Urinary bladder (tissue), 4 donors: ENCODE measurements around the gene CCDC9B. TPM values are rescaled to one million over a fixed set of nuclear protein-coding genes. Genes with fewer than 3 reads are reported as not detected.

Experiments
- DNase-seq: peaks from one replicate; pipeline ENCODE4 v3.0.0-alpha.2; 2015; ENCODE audit errors: extremely low spot score
- H3K27ac ChIP-seq: one replicate; pipeline ENCODE4 v1.5.1; 2013; ENCODE audit warnings: low read depth, mild to moderate bottlenecking, moderate library complexity
- H3K36me3 ChIP-seq: one replicate; pipeline ENCODE4 v1.6.1; 2013; ENCODE audit warnings: mild to moderate bottlenecking, moderate library complexity; ENCODE audit not compliant: insufficient read depth
- H3K4me1 ChIP-seq: one replicate; pipeline ENCODE4 v1.6.1; 2013; ENCODE audit warnings: mild to moderate bottlenecking, moderate library complexity; ENCODE audit not compliant: insufficient read depth
- H3K4me3 ChIP-seq: one replicate; pipeline ENCODE4 v1.5.1; 2013; ENCODE audit warnings: low read depth, low read length
- WGBS: extraction: QIAGEN DNeasy Blood & Tissue Kit; methylation state at CpG from one replicate; pipeline ENCODE4 v1.1.7; 2013; 5-methylcytosine and 5-hydroxymethylcytosine counted together
- polyA plus RNA-seq: library from polyadenylated mRNA; stranded (reverse); fragments of 200-250 nt; gene quantifications from one replicate; pipeline ENCODE4 v1.2.3, GENCODE V29; 2013
- total RNA-seq: library from RNA; depleted of rRNA; stranded (reverse); fragments of >200 nt; gene quantifications from one replicate; pipeline ENCODE4 v1.2.3, GENCODE V29; 2014
- donor health status: healthy with polysubstance abuse.
- donor health status: healthy.

CCDC9B gene
- total and polyA plus RNA-seq, 2 donors: 10.0 to 42.2 TPM

DNA sequence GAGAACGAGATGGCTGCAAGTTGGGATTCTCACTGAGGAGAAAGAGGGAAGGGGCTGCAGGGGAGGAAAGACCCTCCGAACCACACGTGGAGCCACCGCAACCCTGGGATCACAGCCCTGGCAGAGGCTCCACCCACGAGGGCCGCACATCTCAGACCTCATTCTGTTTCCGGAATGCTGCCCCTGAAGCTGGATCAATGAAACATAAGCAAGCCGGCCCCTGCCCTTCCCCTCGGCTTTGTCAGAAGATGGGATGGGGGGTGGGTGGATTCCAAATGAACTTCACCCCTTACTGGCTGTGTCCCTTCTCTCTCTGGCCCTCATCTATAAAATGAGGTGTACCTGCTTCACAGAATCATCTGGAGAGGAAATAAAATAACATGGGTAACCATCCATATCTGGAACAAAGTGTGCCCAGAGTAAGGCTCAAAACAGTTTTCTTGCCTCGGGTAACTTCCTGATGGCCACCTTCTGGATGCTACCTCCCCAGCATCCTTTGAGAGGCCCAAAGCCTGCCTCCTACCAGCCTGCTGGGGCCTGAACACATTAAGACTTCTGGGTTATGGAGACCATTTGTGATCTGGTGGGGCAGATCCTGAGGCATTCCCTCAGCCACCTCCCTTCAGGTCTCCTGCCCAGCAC, 4.6 kb upstream of the CCDC9B start:
- DNase-seq: no peak
- 70% methylated on average over 10 of the region's 10 CpGs for WGBS
- Histone ChIP-seq H3K4me1 (peaks cover 3% of the 10 kb centered on the region), H3K4me3 (no peak overlapping the region), H3K36me3 (no peaks in the 10 kb centered on the region), H3K27ac (peak overlapping the region; percentile 18)

DNA sequence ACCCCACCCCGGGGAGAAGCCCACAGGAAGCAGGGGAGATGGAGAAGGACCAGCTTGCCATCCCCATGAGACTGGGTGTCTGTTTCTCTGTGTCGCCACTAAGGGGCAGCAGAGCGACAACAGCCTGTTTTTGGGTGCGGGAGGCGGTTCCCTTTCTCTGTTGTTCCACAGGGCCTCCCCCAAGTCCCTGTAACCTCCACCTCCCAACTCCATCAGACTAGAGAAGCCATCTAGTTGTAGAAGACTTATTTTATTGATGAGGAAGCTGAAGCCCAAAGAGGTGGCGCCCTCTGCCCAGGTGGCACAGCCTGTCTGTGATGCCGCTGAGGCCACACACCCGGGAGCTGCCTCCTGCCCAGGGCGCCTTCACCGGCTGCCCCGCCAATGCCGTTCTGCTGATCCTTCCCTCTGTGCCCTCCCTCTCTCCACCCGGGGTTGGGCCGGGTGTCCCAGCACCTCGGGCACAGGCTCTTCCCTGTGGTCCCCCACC, 3.9 kb upstream of the CCDC9B start:
- Histone ChIP-seq H3K4me3 (no peak overlapping the region), H3K27ac (no peak overlapping the region), H3K36me3 (no peaks in the 10 kb centered on the region), H3K4me1 (peaks cover 3% of the 10 kb centered on the region)
- WGBS: 44% methylated on average over 15 of the region's 15 CpGs
- DNase-seq: no peak

DNA sequence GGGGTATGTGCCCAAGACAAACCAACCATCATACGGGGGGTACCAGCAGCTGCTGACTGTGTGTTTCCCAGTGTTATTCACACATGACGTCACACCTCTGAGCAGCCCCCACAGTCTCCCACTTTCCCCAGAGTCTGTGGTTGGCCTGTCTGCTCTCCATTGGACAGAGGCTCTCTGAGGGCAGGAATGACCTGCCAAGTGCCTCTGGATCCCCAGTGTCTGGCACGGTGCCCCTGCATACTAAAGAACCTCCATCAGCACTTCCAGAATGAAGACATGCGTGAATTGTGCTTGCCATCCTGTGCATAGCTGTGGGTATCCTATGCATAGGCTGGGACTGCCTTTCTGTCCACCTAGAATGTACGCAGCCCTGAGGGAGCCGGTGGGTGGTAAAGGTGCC, 3.5 kb upstream of the CCDC9B start:
- H3K4me3 ChIP-seq: no peak overlapping the region
- WGBS: 53% methylated on average over 6 of the region's 6 CpGs
- no peak overlapping the region for H3K27ac ChIP-seq
- no peak for DNase-seq
- peaks cover 3% of the 10 kb centered on the region for H3K4me1 ChIP-seq
- H3K36me3 ChIP-seq: no peaks in the 10 kb centered on the region

DNA sequence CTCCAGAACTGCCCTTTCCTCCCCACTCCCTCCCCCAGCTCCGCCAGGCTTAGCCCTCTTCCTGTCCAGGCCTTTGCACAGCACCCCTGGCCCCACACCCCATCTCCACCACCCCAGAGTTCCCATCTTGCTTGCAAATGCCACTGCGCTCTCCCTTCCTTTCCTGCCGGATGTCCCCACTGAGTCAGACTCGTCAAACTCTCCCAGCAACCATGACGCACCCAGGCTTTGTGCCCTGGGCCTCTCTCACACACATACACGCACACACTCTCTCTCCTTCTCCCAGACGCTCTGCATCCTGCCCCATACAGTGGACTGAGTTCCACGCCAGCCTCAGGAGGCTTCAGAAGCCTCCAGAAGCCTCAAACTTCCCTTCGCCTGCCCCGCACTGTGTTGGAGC, 2.8 kb upstream of the CCDC9B start:
- Histone ChIP-seq H3K27ac (peak overlapping the region; percentile 34), H3K36me3 (no peaks in the 10 kb centered on the region), H3K4me3 (no peak overlapping the region), H3K4me1 (peaks cover 6% of the 10 kb centered on the region)
- DNase-seq: no peak
- 66% methylated on average over 10 of the region's 10 CpGs for WGBS

DNA sequence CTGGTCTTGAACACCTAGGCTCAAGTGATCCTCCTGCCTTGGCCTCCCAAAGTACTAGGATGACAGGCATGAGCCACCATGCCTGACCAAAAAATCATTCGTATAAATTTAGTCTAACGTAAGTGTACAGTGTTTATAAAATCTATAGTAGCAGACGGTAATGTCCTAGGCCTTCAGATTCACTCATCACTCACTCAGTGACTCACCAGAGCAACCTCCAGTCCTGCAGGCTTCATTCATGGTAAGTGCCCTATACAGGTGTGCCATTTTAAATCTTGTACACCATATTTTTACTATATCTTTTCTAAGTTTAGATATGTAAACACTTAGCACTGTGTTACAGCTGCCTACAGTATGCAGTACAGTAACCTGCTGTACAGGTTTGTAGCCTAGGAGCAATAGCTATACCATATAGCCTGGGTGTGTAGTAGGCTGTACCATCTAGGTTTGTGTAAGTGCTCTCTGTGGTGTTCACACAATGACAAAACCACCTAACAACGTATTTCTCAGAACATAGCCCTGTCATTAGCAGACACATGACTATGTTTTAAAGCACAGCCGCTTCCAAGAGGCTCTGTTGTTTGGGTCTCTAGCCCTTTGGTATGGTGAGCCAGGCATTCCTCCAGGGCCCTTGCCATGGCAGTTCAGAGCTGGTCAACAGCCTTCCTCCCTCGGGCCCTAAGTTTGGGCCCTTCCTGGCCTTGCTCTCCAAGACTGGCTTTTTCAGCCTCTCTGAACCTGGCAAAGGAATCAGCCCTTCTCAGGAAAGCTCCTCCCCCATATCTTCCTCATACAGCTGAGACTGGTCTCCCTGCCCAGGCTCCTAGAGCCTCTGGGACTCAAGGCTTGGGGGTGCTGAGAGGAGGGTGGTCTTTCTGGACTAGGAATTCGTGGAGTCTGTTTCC, 1.9 kb upstream of the CCDC9B start:
- DNase-seq: no peak
- Histone ChIP-seq H3K36me3 (no peaks in the 10 kb centered on the region), H3K4me3 (no peak overlapping the region), H3K27ac (peak overlapping the region; percentile 34), H3K4me1 (peaks cover 6% of the 10 kb centered on the region)
- 52% methylated on average over 7 of the region's 7 CpGs for WGBS

DNA sequence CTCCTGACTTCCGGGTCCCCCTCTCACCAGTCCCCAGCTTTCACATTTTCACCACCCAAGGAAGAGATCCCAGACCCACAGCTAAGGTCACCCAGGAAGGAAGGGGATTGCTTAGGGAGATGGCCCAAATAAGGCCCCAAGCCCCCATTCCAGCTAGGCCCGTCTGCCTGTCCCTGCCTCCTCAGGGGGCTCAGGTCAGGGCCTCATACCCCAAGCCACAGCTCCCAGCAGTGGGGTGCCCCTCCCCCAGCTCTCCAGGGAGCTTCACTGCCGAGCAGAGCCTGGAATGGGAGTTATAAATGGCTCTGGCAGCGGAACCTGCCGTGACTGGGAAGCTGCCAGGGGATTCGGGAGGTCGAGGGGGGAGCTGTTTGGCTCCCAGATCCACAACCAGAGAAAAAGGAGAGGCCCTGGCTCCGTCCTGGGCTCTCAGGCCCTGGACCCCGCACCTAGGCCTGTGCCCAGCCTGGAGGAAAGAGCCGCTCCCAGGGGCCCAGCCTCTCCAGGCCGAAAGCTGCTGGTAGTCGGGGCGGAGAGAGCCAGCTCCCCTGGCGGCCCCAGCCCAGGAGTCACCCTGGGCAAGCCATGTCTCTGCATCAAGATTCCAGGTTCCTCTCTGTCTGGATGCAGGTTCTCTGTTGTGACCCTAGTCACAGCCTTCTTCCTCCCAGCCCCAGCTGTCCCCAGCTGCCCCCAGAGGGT, 550 bp downstream of the CCDC9B start:
- Histone ChIP-seq H3K36me3 (peaks cover 2% of the 10 kb centered on the region), H3K4me3 (peak overlapping the region; percentile 35), H3K27ac (peak overlapping the region; percentile 94), H3K4me1 (peaks cover 6% of the 10 kb centered on the region)
- WGBS: 19% methylated on average over 14 of the region's 14 CpGs
- DNase-seq: no peak

DNA sequence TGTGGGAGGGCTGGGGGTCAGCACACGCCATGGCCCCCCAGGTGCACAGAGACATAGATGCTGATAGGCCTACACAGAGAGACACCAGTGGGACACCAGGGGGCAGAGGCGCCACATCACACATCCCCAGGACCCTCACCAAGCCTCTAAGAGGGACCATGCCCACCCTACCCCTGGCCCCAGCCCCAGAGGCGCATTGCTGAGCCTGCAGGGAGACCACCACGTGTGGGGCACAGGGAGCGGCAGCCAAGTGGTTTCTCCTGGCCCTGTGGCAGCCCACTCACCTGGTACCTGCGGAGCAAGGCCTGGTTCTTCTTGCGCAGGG, 1.2 kb downstream of the CCDC9B start:
- Histone ChIP-seq H3K4me1 (peaks cover 6% of the 10 kb centered on the region), H3K4me3 (peak overlapping the region; percentile 35), H3K36me3 (peaks cover 2% of the 10 kb centered on the region), H3K27ac (peak overlapping the region; percentile 94)
- 71% methylated on average over 7 of the region's 7 CpGs for WGBS
- no peak for DNase-seq

DNA sequence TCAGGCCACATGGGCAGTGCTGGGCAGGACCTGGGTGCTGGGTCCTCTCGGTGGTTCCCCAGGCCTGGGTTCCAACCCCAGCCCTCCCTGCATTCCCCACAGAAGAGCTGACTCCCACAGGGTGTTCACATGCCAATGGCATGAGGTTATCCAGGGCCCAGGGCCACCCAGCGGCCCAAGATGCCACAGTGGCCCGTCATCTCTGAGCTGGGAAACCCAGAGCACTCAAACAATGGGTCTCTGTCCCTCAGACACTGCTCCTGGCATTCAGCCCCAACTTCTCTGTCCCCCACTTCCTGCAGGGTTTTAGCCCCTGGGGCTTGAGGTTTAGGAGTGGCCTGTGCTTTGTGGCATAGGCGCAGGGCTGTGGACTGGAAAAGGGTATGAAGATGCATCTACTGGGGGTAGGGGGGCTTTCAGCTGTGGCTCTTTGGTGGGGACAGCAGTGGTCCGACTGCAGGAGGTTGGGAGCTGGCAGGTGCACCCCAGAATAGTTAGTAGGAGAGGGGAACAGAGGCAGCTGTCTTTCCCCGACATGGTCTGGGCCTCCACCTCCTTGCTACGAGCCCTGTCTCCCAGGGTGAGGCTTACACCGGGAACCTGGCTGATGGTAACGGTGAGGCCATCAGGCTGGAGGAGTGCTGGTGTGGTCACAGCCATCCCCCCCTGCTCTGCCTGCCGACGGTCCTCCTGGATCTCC, 1.7 kb downstream of the CCDC9B start:
- 59% methylated on average over 11 of the region's 11 CpGs for WGBS
- Histone ChIP-seq H3K36me3 (peaks cover 2% of the 10 kb centered on the region), H3K4me1 (peaks cover 6% of the 10 kb centered on the region), H3K27ac (peak overlapping the region; percentile 94), H3K4me3 (peak overlapping the region; percentile 35)
- no peak for DNase-seq

DNA sequence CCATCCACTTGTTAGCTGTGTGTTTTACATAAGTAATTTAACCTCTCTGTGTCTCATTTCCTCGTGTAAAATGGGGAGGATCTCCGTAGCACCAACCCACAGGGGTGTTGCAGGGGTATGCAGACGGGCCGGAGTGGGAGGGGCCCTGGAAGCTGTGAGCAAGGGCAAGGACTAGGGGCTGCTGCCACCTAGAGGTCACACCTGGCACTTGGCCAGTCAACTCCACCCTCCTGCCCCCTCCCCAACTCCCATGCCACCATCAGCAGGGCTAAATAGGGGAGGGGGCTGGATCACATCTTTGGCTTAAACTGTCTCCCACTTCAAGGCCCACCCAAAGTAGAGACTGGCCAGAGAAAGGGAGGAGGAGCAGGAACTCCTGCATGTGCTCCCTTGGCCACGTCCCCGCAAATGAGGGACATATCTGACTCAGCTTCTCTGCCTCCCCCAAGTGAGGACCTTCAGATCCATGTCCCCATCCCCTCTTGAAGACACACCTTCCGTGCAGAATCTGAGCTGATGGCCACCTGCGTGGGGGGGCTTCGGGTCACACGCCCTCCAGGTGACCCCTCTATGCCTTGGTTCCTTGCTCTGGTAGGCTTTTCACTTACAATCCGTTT, 2.6 kb downstream of the CCDC9B start:
- Histone ChIP-seq H3K27ac (no peak overlapping the region), H3K4me1 (peaks cover 6% of the 10 kb centered on the region), H3K4me3 (no peak overlapping the region), H3K36me3 (peaks cover 2% of the 10 kb centered on the region)
- WGBS: 45% methylated on average over 11 of the region's 11 CpGs
- no peak for DNase-seq

DNA sequence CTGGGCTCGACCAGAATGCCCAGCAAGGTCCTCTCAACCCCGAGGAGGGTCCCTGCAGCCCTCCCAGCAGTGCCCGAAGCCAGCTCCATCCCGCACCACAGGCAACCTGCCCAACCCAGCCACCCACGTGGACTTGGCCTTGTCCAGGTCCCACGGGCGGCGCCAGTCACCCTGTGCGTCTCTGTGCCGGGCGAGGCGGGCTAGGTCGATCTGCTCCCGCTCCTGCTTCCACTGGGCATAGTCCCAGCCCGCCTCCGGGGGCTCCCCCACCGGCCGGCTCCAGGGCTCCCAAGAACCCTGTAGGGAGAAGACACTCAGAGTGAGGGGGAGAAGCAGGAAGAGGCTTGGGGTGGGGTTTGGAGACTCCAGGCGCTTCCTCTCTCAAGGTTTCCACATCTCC, 3.1 kb downstream of the CCDC9B start:
- H3K36me3 ChIP-seq: peaks cover 2% of the 10 kb centered on the region
- DNase-seq: no peak
- WGBS: 60% methylated on average over 19 of the region's 19 CpGs
- no peak overlapping the region for H3K4me3 ChIP-seq
- peaks cover 6% of the 10 kb centered on the region for H3K4me1 ChIP-seq
- no peak overlapping the region for H3K27ac ChIP-seq

DNA sequence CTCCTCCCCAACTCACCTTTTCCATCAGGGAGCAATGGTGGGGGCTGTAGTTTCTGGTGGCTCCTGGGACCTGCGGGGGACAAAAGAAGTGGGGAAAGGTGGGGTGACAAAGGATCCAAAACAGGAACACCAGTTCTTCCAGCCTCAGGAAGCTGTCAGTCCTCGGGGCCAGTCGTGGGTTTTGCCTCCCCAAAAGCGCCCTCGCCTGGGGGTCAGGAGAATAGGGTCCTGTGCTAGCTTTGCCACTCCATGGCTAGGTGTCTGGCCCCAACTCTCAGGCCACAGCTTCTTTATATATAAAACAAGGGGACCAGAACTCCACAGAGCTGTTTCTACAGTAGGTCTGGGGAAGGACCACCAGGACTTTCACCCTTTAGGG, 4.0 kb downstream of the CCDC9B start:
- Histone ChIP-seq H3K27ac (no peak overlapping the region), H3K4me3 (no peak overlapping the region), H3K36me3 (peaks cover 2% of the 10 kb centered on the region), H3K4me1 (peaks cover 6% of the 10 kb centered on the region)
- no peak for DNase-seq
- WGBS: 71% methylated on average over 5 of the region's 5 CpGs

DNA sequence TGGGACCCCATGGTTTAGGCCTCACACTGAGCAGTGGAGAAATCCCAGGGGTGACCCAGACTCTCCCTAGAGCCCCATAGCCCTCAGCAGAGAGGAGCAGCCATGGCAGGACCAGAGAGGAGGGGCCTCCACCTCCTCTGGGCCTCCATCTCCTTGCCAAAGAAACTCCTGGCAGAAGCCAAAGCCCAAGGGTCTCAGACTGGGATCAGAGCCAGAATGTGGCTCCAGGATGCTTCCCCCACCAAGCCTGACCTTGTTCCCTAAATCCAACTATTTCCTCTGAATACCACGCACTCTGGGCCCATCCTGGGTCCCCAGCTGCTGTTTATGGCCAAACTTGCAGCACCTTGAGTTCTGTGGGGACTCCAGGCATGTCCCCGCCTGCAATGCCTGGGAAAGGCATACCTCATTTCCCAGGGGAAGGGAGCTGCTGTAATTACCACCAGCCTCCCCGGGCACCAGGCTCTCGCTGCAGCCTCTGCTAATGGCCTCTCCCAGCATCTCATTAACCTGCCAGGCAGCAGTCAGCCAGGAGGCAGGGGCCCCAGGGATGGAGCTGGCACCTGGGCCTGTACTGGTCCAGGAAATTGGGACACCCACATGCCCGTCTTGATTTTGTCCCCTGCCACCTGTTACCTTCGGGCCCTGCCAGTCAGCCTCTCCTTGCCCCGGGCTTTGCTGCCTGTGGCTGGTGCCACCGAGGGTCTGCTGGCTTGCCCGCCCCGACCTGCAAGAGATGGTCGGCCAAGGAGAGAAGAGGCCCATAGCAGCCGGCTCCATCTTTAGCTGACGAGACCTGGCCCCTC, 4.6 kb downstream of the CCDC9B start:
- H3K27ac ChIP-seq: no peak overlapping the region
- 84% methylated on average over 13 of the region's 13 CpGs for WGBS
- H3K4me3 ChIP-seq: no peak overlapping the region
- H3K36me3 ChIP-seq: peaks cover 2% of the 10 kb centered on the region
- no peak for DNase-seq
- peaks cover 5% of the 10 kb centered on the region for H3K4me1 ChIP-seq
